Mucosa of gallbladder (tissue), 1 donor: Measurements from ENCODE around the gene NFKBIZ. TPM values are rescaled to one million over a fixed set of nuclear protein-coding genes. Genes with fewer than 3 reads are reported as not detected.

Experiments used
- total RNA-seq: library from RNA; stranded (reverse); gene quantifications from one replicate; pipeline ENCODE4 v1.2.1, GENCODE V29; 2021
- donor health status: DM: no; HTN: no; CAD: no.

Gene NFKBIZ
- total RNA-seq, 1 donor from 2014 or later: 190 TPM

Other genes with a start within 250 kb of the NFKBIZ start
- 15.5 TPM for gene ZBTB11, start 172.4 kb upstream of the NFKBIZ start, total RNA-seq
- 827 TPM for gene RPL24, start 162.8 kb upstream of the NFKBIZ start, total RNA-seq
- gene CEP97, start 124.9 kb upstream of the NFKBIZ start, total RNA-seq: 10.6 TPM
- 13.2 TPM for gene NXPE3, start 70.3 kb upstream of the NFKBIZ start, total RNA-seq